HG02642 (cell line): ENCODE measurements around the gene ZNF622.
A peak's percentile ranks its signal among the peaks of the same experiment; 100 is the strongest.

Experiments
- ATAC-seq: cut with Tn5 transposase; IDR thresholded peaks from one replicate; pipeline ENCODE4 v1.9.1; 2021; ENCODE audit warnings: mild to moderate bottlenecking; ENCODE audit not compliant: unreplicated experiment, poor library complexity

Gene ZNF622, protein sequence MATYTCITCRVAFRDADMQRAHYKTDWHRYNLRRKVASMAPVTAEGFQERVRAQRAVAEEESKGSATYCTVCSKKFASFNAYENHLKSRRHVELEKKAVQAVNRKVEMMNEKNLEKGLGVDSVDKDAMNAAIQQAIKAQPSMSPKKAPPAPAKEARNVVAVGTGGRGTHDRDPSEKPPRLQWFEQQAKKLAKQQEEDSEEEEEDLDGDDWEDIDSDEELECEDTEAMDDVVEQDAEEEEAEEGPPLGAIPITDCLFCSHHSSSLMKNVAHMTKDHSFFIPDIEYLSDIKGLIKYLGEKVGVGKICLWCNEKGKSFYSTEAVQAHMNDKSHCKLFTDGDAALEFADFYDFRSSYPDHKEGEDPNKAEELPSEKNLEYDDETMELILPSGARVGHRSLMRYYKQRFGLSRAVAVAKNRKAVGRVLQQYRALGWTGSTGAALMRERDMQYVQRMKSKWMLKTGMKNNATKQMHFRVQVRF

GRCh38 chr5:16465544-16466432 lies at the start of gene ZNF622:
Gene ZNF622 (minus strand): TSS chr5:16465800. CDS start chr5:16465665, 135 bp downstream.
- peak; percentile 88 for ATAC-seq

- ATAC-seq = no peak
Observed at GRCh38 chr5:16510098-16510497, 44.5 kb upstream of the ZNF622 start.

GRCh38 chr5:16508730-16509531 lies 43.3 kb upstream of the ZNF622 start:
- ATAC-seq = no peak

DNA sequence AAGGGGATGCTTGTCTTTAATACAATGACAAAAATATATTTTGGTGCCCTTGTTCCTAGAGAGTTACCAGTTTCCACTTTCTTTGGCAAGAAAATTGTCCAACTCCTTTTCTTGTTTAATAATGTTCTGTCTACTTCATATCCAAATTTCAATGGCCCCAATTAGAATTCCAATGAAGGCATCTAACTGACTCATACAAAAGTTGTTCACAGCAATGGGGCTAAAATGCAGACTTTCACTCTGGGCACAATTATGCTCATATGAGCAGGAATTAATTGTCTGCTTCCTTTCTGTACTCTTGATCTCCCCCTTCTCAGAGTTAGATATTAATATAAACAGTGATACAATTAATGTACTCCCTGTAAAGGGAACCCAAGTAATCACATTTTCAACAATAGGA lies 42.1 kb upstream of the ZNF622 start:
- no peak for ATAC-seq

DNA sequence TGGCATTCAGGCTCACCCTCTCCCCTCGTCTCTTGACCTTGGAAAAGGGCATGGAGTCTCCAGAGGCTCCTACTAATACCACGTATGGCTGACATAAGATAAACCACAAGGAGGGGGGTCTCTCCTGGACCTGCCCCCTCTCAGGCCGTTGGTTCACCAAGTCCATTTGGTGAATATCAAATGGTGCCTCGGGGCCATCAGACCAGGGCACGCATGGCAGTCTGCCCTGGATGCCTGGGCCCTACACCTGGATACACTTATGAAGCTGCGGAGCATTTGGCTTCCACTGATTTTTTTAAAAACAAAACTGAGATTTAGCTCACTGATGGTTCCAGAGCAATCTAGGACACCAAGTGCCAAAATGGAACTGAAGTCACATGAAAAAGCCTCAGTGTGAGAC lies 40.3 kb upstream of the ZNF622 start:
- ATAC-seq = no peak

- ATAC-seq = no peak
Observed at GRCh38 chr5:16505140-16505891, 39.7 kb upstream of the ZNF622 start.

DNA sequence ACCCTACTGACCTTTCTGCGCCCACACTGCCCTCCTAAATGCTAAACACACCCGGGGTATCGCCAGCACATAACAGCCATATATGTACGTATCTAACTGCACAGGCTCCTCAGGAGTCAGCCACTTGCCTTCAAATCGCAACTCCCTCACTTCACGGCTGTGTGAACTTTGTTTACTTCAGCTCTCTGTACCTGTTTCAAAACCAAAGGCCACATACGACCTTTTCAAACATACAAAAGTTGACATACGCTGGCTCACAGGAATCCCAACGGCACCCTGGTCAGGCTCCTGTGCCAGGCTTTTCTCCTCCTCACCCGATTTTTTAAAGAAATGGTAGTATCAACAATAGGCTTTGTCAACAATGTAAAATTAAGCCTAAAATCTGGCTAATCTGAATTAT lies 39.0 kb upstream of the ZNF622 start:
- ATAC-seq = no peak

DNA sequence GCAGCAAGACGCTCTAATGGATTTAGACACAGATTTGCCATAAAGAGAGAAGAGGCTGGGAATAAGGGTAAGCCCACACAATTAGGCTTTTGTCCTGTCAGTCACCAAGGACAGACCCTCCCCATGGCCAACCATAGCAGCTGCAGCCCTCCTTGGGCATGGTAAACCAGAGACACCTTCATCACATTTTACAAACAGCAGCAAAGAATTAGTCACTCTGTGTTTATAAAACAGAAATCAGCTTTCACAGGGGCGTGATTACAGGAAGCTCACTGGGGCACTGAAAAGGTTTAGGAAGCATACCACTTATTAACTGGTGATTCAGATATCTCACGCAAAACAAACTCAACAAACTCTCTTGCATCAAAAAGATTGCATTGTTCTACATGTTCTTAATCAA lies 37.3 kb upstream of the ZNF622 start:
- no peak for ATAC-seq

GRCh38 chr5:16500024-16500423 lies 34.4 kb upstream of the ZNF622 start:
- no peak for ATAC-seq

- no peak for ATAC-seq
Observed at GRCh38 chr5:16497546-16497945, 31.9 kb upstream of the ZNF622 start.

DNA sequence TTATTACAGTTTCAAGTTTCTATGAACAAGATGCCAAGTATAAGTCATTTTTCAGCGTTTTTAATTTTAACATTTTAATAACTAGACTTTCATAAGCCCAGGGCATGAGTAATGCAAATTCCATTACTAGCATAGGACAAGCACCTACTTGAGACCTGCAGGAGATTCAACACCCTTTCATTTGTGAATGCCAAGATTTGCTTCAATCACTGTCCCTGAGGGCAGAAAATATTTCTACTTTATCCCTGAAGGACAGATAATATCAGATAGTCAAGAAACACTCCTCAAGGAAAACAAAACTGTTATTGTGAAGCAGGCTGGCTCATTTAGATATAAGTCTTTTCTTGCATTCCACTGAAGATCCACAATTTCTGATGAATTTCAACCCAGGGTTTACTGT lies 27.7 kb upstream of the ZNF622 start:
- ATAC-seq = no peak

DNA sequence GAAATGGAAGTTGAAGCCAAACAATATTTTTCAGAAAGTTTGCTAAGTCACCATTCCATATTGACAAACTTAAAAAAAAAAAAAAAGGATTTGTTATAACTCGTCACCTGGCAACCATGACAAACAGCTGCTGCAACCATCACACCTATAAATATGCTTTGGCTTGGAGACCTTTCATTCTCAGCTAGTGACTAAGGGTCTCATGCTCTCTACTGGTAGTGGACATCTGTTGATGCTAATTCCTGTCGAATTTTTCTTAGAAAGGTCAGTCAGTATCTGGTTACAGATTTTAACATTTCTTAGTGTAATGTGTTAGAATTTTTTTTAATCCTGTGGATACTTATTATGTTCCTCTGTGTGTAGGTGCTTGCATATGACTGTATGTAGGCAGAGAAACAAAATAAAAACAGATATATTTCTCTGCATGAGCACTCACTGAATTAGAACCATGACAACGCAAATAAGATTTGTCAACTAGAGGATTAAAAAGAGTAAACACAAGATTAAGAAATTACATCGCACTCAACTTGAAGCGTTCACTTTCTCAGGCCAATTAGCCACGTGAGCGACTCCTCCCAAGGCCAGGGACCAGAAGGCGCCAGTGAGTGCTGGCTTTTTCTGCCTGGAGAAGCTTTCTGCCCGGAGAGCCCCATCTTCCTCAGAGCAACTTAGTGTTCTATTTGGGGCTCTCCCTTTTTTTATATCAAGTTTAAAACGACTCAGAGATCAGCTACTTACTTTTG lies 27.0 kb upstream of the ZNF622 start:
- ATAC-seq = no peak

- ATAC-seq = no peak
Observed at GRCh38 chr5:16490911-16491310, 25.3 kb upstream of the ZNF622 start.

GRCh38 chr5:16489322-16489791 lies 23.8 kb upstream of the ZNF622 start:
- no peak for ATAC-seq

DNA sequence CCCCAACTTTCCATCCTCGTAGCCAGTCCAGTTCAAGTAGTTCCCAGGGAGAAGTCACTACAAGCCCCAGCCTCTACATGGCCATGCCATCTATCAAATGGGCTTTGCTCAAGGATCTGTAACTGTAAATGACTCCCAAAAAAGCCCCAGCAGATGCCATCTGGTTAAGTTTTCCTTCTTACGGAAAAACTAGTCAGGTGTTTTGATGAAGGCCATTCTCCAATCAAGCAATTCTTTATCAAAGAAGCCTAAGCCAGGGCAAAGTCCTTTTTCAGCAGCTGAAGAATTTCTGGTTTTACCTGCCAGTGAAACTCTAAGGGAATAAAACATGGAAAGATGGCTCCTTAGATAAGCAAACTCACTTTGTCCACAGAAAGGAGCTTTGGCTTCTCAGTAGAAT lies 21.9 kb upstream of the ZNF622 start:
- no peak for ATAC-seq

DNA sequence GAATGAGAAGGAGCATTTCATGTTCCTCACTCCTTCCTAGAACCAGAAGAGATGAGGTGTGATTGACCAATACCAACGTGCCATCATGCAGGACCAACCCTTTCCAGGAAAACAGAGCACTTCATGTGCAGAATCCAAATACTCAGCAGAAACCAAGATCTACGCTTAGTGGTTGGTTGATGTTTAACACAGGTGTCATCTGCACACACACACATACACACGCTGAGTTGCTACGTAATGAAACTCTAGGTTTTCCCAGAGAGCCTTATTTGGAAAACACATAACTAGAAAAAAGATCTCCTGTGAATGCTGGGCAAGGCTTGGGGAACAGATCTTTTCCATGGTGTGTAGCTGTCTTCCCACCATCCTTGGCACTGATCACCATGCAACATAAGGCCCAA lies 21.1 kb upstream of the ZNF622 start:
- ATAC-seq = no peak

DNA sequence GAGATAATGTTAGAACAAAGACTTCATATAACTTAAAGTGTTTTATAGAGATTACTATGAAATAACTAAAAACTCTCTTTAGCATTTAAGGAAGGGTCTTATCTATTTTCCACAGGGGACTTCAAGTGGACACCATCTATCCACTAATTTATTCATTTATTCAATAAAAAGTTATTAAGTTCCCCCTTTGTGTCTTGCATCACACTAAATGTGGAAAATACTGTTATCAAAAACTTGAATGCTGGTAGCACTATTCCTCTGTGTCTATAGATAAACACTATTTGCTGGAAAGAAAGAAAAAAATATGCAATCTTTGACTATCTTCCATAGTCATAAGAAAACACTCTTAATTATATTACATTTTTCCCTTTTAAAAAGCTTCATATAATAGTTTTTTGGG lies 20.1 kb upstream of the ZNF622 start:
- ATAC-seq = no peak

GRCh38 chr5:16484081-16484480 lies 18.5 kb upstream of the ZNF622 start:
- no peak for ATAC-seq

GRCh38 chr5:16483361-16483760 lies 17.8 kb upstream of the ZNF622 start:
- ATAC-seq = no peak
